Naive thymus-derived CD4-positive, alpha-beta T cell (primary cell): ENCODE measurements around the gene LBHD1. TPM values are rescaled to one million over a fixed set of nuclear protein-coding genes. Genes with fewer than 3 reads are reported as not detected.
A peak's percentile ranks its signal among the peaks of the same experiment; 100 is the strongest.
"Not testable (repeated sequence)": the region's sequence is repeated elsewhere in the genome, so short reads cannot be mapped to it uniquely, and the experiment has no call there.

Source experiments
- ATAC-seq: fragments of 150-1000 bp; cut with Tn5 transposase; 2 replicates; pipeline ENCODE4 v1.10.0; 2021; ENCODE audit warnings: mild to moderate bottlenecking, moderate library complexity
- CTCF ChIA-PET: fragments of 350-600 bp; sonication (Branson Sonifier 250); formaldehyde crosslinking; loops from one replicate; lab custom pipeline; 2021; ENCODE audit warnings: antibody characterized with exemption; lab: Charles Lee
- POLR2A ChIA-PET: fragments of 350-600 bp; sonication (Branson Sonifier 250); formaldehyde crosslinking; loops from one replicate; lab custom pipeline; 2021; ENCODE audit warnings: antibody characterized with exemption, inconsistent platforms; lab: Charles Lee
- DNase-seq, 9 donors: peaks; one replicate each; pipeline versions ENCODE4 v3.0.0 to v3.0.0-alpha.2; 2020 to 2022; ENCODE audit warnings: mixed read lengths in 1 of 9
- H3K27ac ChIP-seq: one replicate; pipeline ENCODE4 v1.7.0; 2013; ENCODE audit warnings: mild to moderate bottlenecking, low read depth, low read length, moderate library complexity
- H3K27me3 ChIP-seq, 2 donors: one replicate each; pipeline ENCODE4 v1.7.0; 2013; ENCODE audit warnings: low read length in 2 of 2, mild to moderate bottlenecking in 2 of 2, moderate library complexity in 2 of 2; ENCODE audit not compliant: control insufficient read depth in 2 of 2, insufficient read depth in 2 of 2
- H3K36me3 ChIP-seq, 3 experiments: 1 replicate in 2 of 3; 2 replicates in 1 of 3; pipeline ENCODE4 v1.7.0; 2013; ENCODE audit warnings: low read length in 3 of 3, mild to moderate bottlenecking in 3 of 3, moderate library complexity in 1 of 3; ENCODE audit not compliant: insufficient read depth in 3 of 3, control insufficient read depth in 2 of 3
- H3K4me1 ChIP-seq, 2 donors: one replicate each; pipeline ENCODE4 v1.7.0; 2013; ENCODE audit warnings: low read length in 2 of 2, mild to moderate bottlenecking in 2 of 2, moderate library complexity in 1 of 2; ENCODE audit not compliant: control insufficient read depth in 2 of 2, insufficient read depth in 2 of 2
- H3K4me3 ChIP-seq: 2 replicates; pipeline ENCODE4 v1.7.0; 2013; ENCODE audit warnings: mild to moderate bottlenecking, low read length
- H3K9me3 ChIP-seq, 3 experiments: 1 replicate in 2 of 3; 2 replicates in 1 of 3; pipeline ENCODE4 v1.7.0; 2013; ENCODE audit warnings: low read length in 3 of 3; ENCODE audit not compliant: control insufficient read depth in 2 of 3
- H3K27ac Mint-ChIP-seq, 9 donors: one replicate each; pipeline ENCODE4 v1.8.0; 2020 to 2022; ENCODE audit warnings: mixed read lengths in 9 of 9, mild to moderate bottlenecking in 8 of 9, moderate library complexity in 5 of 9, inconsistent platforms in 2 of 9
- H3K27me3 Mint-ChIP-seq, 5 donors: one replicate each; pipeline ENCODE4 v1.8.0; 2021 to 2022; ENCODE audit warnings: mixed read lengths in 5 of 5, mild to moderate bottlenecking in 1 of 5
- H3K36me3 Mint-ChIP-seq, 5 donors: one replicate each; pipeline ENCODE4 v1.8.0; 2020 to 2022; ENCODE audit warnings: mixed read lengths in 5 of 5, mild to moderate bottlenecking in 3 of 5, inconsistent platforms in 1 of 5
- H3K4me1 Mint-ChIP-seq, 7 donors: one replicate each; pipeline ENCODE4 v1.8.0; 2020 to 2022; ENCODE audit warnings: mixed read lengths in 7 of 7, mild to moderate bottlenecking in 3 of 7, inconsistent platforms in 1 of 7
- H3K4me3 Mint-ChIP-seq, 10 donors: one replicate each; pipeline ENCODE4 v1.8.0; 2020 to 2022; ENCODE audit warnings: mild to moderate bottlenecking in 10 of 10, mixed read lengths in 10 of 10, moderate library complexity in 6 of 10, inconsistent platforms in 2 of 10
- H3K9me3 Mint-ChIP-seq, 11 donors: one replicate each; pipeline ENCODE4 v1.8.0; 2020 to 2022; ENCODE audit warnings: mixed read lengths in 11 of 11, mild to moderate bottlenecking in 4 of 11, inconsistent platforms in 1 of 11, moderate library complexity in 1 of 11
- intact Hi-C, 2 donors: fragments of 100-400 bp; cut with micrococcal nuclease; formaldehyde crosslinking; loops; one replicate each; pipeline ENCODE4 v1.15.1; 2023
- polyA plus RNA-seq, 2 donors: library from polyadenylated mRNA; unstranded; fragments of 300-500 nt; fragmentation: Illumina TruSeq; gene quantifications; one replicate each; pipeline ENCODE4 v1.2.3, GENCODE V29; 2021
- total RNA-seq, 6 experiments: library from RNA in 5 of 6; stranded (reverse) in 5 of 6; gene quantifications; 1 replicate in 5 of 6; 2 replicates in 1 of 6; pipeline ENCODE4 v1.2.3 and lab custom pipeline; 2021 to 2026

The LBHD1 gene
- total and polyA plus RNA-seq, 7 experiments from 2014 or later, result 3.5 to 26.4 (median 18.6) TPM

DNA sequence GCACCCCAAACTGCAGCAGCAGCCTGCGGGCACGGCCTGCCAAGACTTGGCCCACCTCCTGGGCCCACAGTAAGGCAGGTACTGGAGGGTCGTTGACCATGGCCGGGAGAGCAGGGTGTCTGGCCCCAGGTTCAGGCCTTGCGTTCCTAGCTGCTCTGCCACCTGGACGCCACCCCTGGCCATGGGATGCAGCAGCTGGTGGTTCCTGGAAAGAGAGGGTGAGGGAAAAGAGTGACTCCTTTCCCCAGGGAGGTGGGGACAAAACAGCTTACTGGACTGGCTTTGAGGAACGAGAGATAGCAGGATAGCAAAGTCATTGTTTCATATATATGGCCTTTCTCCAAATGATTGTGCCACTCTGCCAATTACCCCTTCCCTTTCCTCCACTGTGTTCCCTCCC is 33.3 kb upstream of the LBHD1 start:
- Histone ChIP-seq H3K4me1 (peaks cover 38 to 44% of the 10 kb centered on the region in 2 donors), H3K4me3 (peak overlapping the region; percentile 74), H3K27me3 (no peaks in the 10 kb centered on the region), H3K27ac (peak overlapping the region; percentile 73), H3K36me3 (peaks cover 0 to 6% (median 0%) of the 10 kb centered on the region in 3 experiments), H3K9me3 (no peaks in the 10 kb centered on the region)
- POLR2A ChIA-PET, result interaction anchor here (0.5 to 13.6 kb wide), 17 partner anchors 9 to 150 kb away, joined by 3 to 347 read pairs (median 8); partner anchors contain the start of genes C11orf98, CSKMT, EEF1G and HNRNPUL2
- CTCF ChIA-PET, result interaction anchor here (0.7 to 2.5 kb wide), 4 partner anchors 24 to 114 kb away, joined by 3 to 10 read pairs (median 4); partner anchors contain the start of gene TUT1
- no peak for DNase-seq
- Mint-ChIP-seq H3K36me3 (peaks cover 0 to 20% (median 5%) of the 10 kb centered on the region in 5 donors), H3K4me3 (peak overlapping the region; percentile 83 to 97 (median 90)), H3K4me1 (peaks cover 17 to 49% (median 43%) of the 10 kb centered on the region in 7 donors), H3K27ac (peak overlapping the region; percentile 69 to 90 (median 87)), H3K27me3 (no peaks in the 10 kb centered on the region), H3K9me3 (peaks cover 0 to 4% (median 0%) of the 10 kb centered on the region in 11 donors)
- no peak for ATAC-seq
- intact Hi-C loops, result loop anchor here in 1 of 2 donors (5.0 kb wide), 1 partner anchor 967 kb away; the partner anchor contains the start of gene ATL3

DNA sequence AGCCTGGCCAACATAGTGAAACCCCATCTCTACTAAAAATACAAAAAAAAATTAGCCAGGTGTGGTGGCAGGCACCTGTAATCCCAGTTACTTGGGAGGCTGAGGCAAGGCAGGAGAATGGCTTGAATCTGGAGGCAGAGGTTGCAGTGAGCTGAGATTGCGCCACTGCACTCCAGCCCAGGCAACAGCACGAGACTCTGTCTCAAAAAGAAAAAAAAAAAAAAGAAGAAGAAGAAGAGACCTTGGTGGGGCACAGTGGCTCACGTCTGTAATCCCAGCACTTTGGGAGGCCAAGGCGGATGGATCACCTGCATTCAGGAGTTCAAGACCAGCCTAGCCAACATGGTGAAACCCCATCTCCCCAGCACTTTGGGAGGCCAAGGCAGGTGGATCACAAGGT is 31.9 kb upstream of the LBHD1 start:
- H3K9me3 ChIP-seq, H3K27ac Mint-ChIP-seq, H3K27me3 ChIP-seq, H3K36me3 ChIP-seq, H3K4me3 ChIP-seq, DNase-seq, H3K27ac ChIP-seq, ATAC-seq, H3K27me3 Mint-ChIP-seq, CTCF ChIA-PET, H3K9me3 Mint-ChIP-seq, H3K4me3 Mint-ChIP-seq, intact Hi-C loops: not testable (repeated sequence)
- POLR2A ChIA-PET, result interaction anchor here (0.6 to 13.6 kb wide), 11 partner anchors 11 to 302 kb away, joined by 3 to 347 read pairs (median 4); partner anchors contain the start of genes C11orf98, CSKMT, HNRNPUL2 and TTC9C
- H3K4me1 ChIP-seq, result peaks cover 29 to 36% of the 10 kb centered on the region in 2 donors
- H3K4me1 Mint-ChIP-seq, result peaks cover 13 to 36% (median 31%) of the 10 kb centered on the region in 7 donors
- peaks cover 0 to 13% (median 5%) of the 10 kb centered on the region in 5 donors for H3K36me3 Mint-ChIP-seq

DNA sequence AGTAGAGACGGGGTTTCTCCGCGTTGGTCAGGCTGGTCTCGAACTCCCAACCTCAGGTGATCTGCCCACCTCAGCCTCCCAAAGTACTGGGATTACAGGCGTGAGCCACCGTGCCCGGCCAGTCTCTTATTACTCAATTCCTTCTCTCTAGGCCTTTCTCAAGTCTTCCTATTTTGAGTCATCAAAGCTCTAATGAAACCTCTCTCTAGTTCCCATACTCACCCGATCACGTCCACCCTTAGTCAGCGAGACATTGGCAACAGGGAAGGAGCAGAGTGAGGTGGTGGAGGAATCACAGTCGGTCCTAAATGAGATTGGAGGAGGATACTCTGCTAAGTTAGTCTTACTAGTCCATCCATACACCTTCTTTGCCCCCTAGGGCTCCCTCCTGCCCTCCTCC is 30.2 kb upstream of the LBHD1 start:
- Mint-ChIP-seq H3K9me3 (no peaks in the 10 kb centered on the region), H3K4me3 (no peak overlapping the region), H3K27ac (peak overlapping the region in 1 of 9 donors; percentile 41), H3K4me1 (peaks cover 9 to 20% (median 17%) of the 10 kb centered on the region in 7 donors), H3K36me3 (peaks cover 0 to 16% (median 5%) of the 10 kb centered on the region in 5 donors), H3K27me3 (no peaks in the 10 kb centered on the region)
- H3K27ac ChIP-seq, result no peak overlapping the region
- H3K27me3 ChIP-seq, result no peaks in the 10 kb centered on the region
- CTCF ChIA-PET, result no interaction called here
- DNase-seq (no peak), ATAC-seq (peak; percentile 21)
- intact Hi-C loops, result no loop called here
- H3K4me1 ChIP-seq, result peaks cover 17 to 19% of the 10 kb centered on the region in 2 donors
- no peaks in the 10 kb centered on the region for H3K9me3 ChIP-seq
- H3K4me3 ChIP-seq, result no peak overlapping the region
- peaks cover 0 to 6% (median 0%) of the 10 kb centered on the region in 3 experiments for H3K36me3 ChIP-seq
- POLR2A ChIA-PET, result interaction anchor here (1.1 to 8.8 kb wide), 7 partner anchors 15 to 152 kb away, joined by 3 to 81 read pairs (median 5); partner anchors contain the start of genes C11orf98, CSKMT, HNRNPUL2 and INTS5

DNA sequence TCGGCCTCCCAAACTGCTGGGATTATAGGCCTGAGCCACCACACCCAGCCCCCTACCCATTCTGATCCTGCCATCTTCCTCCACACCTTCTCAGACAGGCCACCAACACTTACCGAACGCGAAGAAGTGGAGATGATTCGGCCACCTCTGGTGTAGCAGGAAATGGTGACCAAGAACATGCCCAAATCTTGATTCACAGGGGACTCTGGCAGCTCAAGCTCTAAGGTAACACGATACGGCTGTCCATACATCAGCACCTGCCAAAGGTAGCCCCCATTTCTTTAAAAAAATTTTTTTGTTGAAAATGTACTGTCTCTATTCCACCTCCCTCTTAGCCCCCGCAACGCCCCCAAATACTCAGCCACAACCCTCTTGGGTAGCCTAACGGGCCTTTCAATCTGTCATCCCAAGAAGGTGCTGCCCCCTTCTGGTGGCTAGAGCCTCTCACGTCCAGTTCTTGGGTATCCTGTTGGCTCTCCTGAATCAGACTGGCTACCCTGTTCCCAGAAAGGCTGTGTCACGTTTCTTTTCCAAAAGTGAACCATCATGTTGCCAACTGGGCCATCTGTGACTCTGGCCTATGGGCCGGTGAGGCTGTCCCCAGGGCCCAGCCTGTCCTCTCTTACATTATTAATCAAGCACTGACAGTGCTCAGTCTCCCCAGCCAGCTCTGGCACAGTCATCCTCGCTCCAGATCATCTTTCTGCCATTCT is 22.5 kb upstream of the LBHD1 start:
- Mint-ChIP-seq H3K27me3 (no peaks in the 10 kb centered on the region), H3K27ac (peak overlapping the region in 5 of 9 donors; percentile 1 to 78 (median 18)), H3K9me3 (no peaks in the 10 kb centered on the region), H3K4me3 (peak overlapping the region in 1 of 10 donors; percentile 14), H3K4me1 (peaks cover 0 to 8% (median 6%) of the 10 kb centered on the region in 7 donors), H3K36me3 (peaks cover 0 to 22% (median 14%) of the 10 kb centered on the region in 5 donors)
- DNase-seq, result peak; percentile 50 to 80 (median 70)
- no peaks in the 10 kb centered on the region for H3K9me3 ChIP-seq
- H3K36me3 ChIP-seq, result peaks cover 0 to 32% (median 0%) of the 10 kb centered on the region in 3 experiments
- H3K4me1 ChIP-seq, result peaks cover 0 to 6% of the 10 kb centered on the region in 2 donors
- H3K27ac ChIP-seq, result no peak overlapping the region
- intact Hi-C loops, result loop anchor here (1.0 to 5.0 kb wide), 6 partner anchors 13 to 312 kb away; partner anchors contain the start of gene EML3 (in 2 of the 2)
- H3K4me3 ChIP-seq, result no peak overlapping the region
- H3K27me3 ChIP-seq, result no peaks in the 10 kb centered on the region
- ChIA-PET CTCF (interaction anchor here (0.7 to 4.8 kb wide), 14 partner anchors 14 to 274 kb away, joined by 3 to 31 read pairs (median 4); partner anchors contain the start of genes B3GAT3, C11orf98, CSKMT and TUT1), POLR2A (interaction anchor here (0.7 to 5.7 kb wide), 10 partner anchors 11 to 102 kb away, joined by 3 to 26 read pairs (median 4); partner anchors contain the start of genes C11orf98, CSKMT, HNRNPUL2 and INTS5)
- ATAC-seq, result peak; percentile 93

DNA sequence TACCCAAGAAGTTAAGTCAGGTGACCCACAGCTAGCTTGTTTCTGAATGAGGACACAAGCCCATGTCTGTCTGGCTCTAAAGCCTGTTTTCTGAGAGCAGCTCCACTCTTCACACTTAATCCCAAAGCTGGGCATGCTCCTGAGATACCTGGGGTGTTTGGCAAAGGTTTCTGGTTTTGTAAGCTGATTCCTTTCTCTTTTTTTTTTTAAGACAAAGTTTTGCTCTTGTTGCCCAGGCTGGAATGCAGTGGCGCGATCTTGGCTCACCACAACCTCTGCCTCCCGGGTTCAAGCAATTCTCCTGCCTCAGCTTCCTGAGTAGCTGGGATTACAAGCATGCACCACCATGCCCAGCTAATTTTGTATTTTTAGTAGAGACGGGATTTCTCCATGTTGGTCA is 21.6 kb upstream of the LBHD1 start:
- not testable (repeated sequence) for H3K4me1 ChIP-seq, H3K4me3 ChIP-seq, ATAC-seq, DNase-seq, H3K9me3 Mint-ChIP-seq, H3K27me3 Mint-ChIP-seq, H3K27ac ChIP-seq, H3K27ac Mint-ChIP-seq, H3K4me3 Mint-ChIP-seq, H3K27me3 ChIP-seq, H3K9me3 ChIP-seq, H3K4me1 Mint-ChIP-seq
- peaks cover 0 to 34% (median 0%) of the 10 kb centered on the region in 3 experiments for H3K36me3 ChIP-seq
- intact Hi-C loops, result loop anchor here (1.0 to 5.0 kb wide), 6 partner anchors 12 to 311 kb away; partner anchors contain the start of gene EML3 (in 1 of the 2)
- ChIA-PET POLR2A (interaction anchor here (1.0 to 5.7 kb wide), 5 partner anchors 12 to 101 kb away, joined by 4 to 26 read pairs (median 5); partner anchors contain the start of genes LBHD1 and TUT1), CTCF (interaction anchor here (0.7 to 4.8 kb wide), 10 partner anchors 13 to 269 kb away, joined by 3 to 31 read pairs (median 4); partner anchors contain the start of genes C11orf98, CSKMT and TUT1)
- H3K36me3 Mint-ChIP-seq, result peaks cover 0 to 23% (median 14%) of the 10 kb centered on the region in 5 donors
